DMS53 treated with DMSO at 0.1 percent for 48 hours (cell line): ENCODE measurements around the gene MANF.
A peak's percentile ranks its signal among the peaks of the same experiment; 100 is the strongest.

Experiments used
- DNase-seq: peaks from one replicate; lab custom pipeline; 2025; ENCODE audit not compliant: unreplicated experiment; lab: John Stamatoyannopoulos, UW

MANF gene

GRCh38 chr3:51434110-51434509 lies 49.0 kb downstream of the MANF start:
- DNase-seq, result no peak

DNA sequence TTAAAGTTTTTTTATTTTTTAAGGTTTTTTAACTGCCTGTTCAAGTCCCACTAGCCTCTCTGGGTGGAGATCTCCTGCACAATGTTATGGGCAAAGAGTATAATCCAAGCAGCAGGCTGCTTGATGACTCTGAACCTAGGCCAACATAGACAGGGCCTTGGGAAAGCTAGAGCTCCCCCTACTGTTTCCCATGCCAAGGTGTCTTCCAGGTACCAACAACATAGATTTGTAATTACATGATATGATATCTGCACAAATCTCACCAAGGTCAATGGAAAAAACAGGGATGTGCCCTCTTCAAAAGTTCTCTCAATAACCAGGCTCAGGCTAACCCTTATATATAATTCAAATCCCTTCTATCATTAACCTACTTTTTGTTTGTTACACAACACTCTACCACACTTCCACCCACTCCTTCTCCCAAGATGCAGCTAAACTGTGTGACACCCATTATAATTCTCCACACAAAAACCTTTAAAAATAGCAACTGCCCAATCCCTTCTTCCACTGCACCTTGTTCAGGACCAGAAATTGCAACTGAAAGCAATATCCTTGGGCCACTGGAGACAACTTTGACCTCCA lies 49.7 kb downstream of the MANF start:
- peak; percentile 0 for DNase-seq

GRCh38 chr3:51436998-51437639 lies 52.0 kb downstream of the MANF start:
- no peak for DNase-seq
